ENCODE results near the gene APBA1.

The APBA1 gene

DNA sequence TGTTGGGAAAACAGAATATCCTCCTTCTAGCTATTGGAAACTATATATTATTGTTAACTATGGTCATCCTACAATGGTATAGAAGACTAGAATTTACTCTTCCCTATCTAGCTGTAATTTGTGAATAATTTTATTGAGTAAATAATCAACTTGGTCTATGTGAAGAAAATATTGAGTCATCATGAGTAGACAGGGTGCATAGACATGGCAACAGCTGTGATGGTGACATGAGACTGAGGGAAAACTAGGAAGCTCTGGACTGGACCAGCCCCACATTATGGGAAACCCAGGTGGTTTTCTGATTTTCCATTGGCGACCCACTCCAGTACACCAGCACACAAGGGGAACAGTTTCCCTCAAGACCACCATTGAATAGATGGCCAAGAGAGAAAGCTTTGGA is 95.0 kb downstream of the APBA1 start:
- Histone ChIP-seq H3K27ac (replicated peaks) (no peak overlapping the region), H3K27me3 (ENCODE audit: insufficient read depth, poor library complexity, severe bottlenecking) (no peaks in the 10 kb centered on the region)
- no peak for TF ChIP-seq SPI1 (IDR thresholded peaks at IDR 0.05; ENCODE audit: borderline replicate concordance, low read depth)
- TF ChIP-seq GABPA (IDR thresholded peaks at IDR 0.05; ENCODE audit: low read depth) = no peak
- no peak for TF ChIP-seq POLR2AphosphoS5 (IDR thresholded peaks at IDR 0.05; ENCODE audit: low read depth)
- TF ChIP-seq, protein P1, sequence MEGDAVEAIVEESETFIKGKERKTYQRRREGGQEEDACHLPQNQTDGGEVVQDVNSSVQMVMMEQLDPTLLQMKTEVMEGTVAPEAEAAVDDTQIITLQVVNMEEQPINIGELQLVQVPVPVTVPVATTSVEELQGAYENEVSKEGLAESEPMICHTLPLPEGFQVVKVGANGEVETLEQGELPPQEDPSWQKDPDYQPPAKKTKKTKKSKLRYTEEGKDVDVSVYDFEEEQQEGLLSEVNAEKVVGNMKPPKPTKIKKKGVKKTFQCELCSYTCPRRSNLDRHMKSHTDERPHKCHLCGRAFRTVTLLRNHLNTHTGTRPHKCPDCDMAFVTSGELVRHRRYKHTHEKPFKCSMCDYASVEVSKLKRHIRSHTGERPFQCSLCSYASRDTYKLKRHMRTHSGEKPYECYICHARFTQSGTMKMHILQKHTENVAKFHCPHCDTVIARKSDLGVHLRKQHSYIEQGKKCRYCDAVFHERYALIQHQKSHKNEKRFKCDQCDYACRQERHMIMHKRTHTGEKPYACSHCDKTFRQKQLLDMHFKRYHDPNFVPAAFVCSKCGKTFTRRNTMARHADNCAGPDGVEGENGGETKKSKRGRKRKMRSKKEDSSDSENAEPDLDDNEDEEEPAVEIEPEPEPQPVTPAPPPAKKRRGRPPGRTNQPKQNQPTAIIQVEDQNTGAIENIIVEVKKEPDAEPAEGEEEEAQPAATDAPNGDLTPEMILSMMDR (IDR thresholded peaks at IDR 0.05; ENCODE audit: insufficient read depth, low read length) = no peak
- TF ChIP-seq, protein P2, sequence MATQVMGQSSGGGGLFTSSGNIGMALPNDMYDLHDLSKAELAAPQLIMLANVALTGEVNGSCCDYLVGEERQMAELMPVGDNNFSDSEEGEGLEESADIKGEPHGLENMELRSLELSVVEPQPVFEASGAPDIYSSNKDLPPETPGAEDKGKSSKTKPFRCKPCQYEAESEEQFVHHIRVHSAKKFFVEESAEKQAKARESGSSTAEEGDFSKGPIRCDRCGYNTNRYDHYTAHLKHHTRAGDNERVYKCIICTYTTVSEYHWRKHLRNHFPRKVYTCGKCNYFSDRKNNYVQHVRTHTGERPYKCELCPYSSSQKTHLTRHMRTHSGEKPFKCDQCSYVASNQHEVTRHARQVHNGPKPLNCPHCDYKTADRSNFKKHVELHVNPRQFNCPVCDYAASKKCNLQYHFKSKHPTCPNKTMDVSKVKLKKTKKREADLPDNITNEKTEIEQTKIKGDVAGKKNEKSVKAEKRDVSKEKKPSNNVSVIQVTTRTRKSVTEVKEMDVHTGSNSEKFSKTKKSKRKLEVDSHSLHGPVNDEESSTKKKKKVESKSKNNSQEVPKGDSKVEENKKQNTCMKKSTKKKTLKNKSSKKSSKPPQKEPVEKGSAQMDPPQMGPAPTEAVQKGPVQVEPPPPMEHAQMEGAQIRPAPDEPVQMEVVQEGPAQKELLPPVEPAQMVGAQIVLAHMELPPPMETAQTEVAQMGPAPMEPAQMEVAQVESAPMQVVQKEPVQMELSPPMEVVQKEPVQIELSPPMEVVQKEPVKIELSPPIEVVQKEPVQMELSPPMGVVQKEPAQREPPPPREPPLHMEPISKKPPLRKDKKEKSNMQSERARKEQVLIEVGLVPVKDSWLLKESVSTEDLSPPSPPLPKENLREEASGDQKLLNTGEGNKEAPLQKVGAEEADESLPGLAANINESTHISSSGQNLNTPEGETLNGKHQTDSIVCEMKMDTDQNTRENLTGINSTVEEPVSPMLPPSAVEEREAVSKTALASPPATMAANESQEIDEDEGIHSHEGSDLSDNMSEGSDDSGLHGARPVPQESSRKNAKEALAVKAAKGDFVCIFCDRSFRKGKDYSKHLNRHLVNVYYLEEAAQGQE (IDR thresholded peaks at IDR 0.05; ENCODE audit: insufficient replicate concordance, low read depth) = no peak

DNA sequence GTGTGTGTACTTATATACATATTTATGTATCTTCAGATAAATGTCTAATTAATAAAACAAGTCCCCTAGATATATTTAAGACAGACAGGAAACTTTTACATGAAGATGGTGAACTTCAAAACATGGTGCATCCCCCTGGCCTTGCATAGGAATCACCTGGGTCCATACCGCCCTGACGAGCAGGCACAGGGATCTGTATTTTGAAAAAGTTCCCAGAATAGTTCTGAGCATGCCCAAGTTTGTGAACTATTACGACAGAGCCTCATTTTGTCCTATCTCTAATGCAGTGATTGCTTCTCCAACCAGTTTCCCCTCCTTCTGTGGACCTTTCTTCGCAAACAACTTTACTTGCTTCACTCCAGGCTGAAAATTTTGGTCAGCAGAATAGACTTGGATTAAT is 98.1 kb downstream of the APBA1 start:
- Histone ChIP-seq H3K4me3 (replicated peaks; ENCODE audit: insufficient read depth, low read length) (no peak overlapping the region), H3K27ac (replicated peaks) (no peak overlapping the region), H3K27me3 (ENCODE audit: insufficient read depth, poor library complexity, severe bottlenecking) (no peaks in the 10 kb centered on the region)
- no peak for TF ChIP-seq SPI1 (IDR thresholded peaks at IDR 0.05; ENCODE audit: borderline replicate concordance, low read depth)
- no peak for TF ChIP-seq GABPA (IDR thresholded peaks at IDR 0.05; ENCODE audit: low read depth)
- TF ChIP-seq, protein P1 (IDR thresholded peaks at IDR 0.05; ENCODE audit: insufficient read depth, low read length) = no peak
- TF ChIP-seq, protein P2 (IDR thresholded peaks at IDR 0.05; ENCODE audit: insufficient replicate concordance, low read depth) = no peak
- no peak for TF ChIP-seq POLR2AphosphoS5 (IDR thresholded peaks at IDR 0.05; ENCODE audit: low read depth)
- no peak for DNase-seq (ENCODE audit: low read depth in 1 of 2, low spot score in 1 of 2)

More for the DNA sequence above, 95.0 kb downstream of the APBA1 start:
- DNase-seq (ENCODE audit: low read depth in 1 of 2, low spot score in 1 of 2) = no peak
- no peak overlapping the region for H3K4me3 ChIP-seq (replicated peaks; ENCODE audit: insufficient read depth, low read length)

DNA sequence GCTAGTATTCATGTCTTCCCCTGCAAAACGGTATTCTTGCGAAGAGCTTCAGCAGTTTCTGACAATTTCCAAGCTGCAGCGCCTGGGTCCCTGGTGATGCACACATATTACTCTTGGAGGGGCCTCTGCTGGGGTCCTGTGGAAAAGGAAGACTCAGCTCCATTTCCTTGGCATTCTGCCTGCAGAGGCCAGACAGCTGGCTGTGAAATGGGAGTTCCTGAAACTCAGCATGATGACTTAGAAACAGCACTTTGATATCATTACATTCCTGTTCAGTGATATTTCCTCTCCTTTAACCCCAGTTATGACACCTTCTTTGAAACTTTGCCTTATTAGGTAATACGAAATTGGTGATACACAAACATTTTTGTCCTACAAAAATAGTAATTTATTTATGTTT is 98.5 kb downstream of the APBA1 start:
- H3K4me3 ChIP-seq (replicated peaks; ENCODE audit: insufficient read depth, low read length) = no peak overlapping the region
- TF ChIP-seq POLR2AphosphoS5 (IDR thresholded peaks at IDR 0.05; ENCODE audit: low read depth) = no peak
- no peak for TF ChIP-seq GABPA (IDR thresholded peaks at IDR 0.05; ENCODE audit: low read depth)
- no peak for TF ChIP-seq SPI1 (IDR thresholded peaks at IDR 0.05; ENCODE audit: borderline replicate concordance, low read depth)
- TF ChIP-seq, protein P1 (IDR thresholded peaks at IDR 0.05; ENCODE audit: insufficient read depth, low read length) = no peak
- TF ChIP-seq, protein P2 (IDR thresholded peaks at IDR 0.05; ENCODE audit: insufficient replicate concordance, low read depth) = no peak
- H3K27ac ChIP-seq (replicated peaks) = no peak overlapping the region
- DNase-seq (ENCODE audit: low read depth in 1 of 2, low spot score in 1 of 2) = no peak
- no peaks in the 10 kb centered on the region for H3K27me3 ChIP-seq (ENCODE audit: insufficient read depth, poor library complexity, severe bottlenecking)
